Posterior cingulate gyrus (tissue), 11 donors: ENCODE measurements around the gene SGPP1.
A peak's percentile ranks its signal among the peaks of the same experiment; 100 is the strongest.
"Not testable (repeated sequence)": the region's sequence is repeated elsewhere in the genome, so short reads cannot be mapped to it uniquely, and the experiment has no call there.

Source experiments
- DNase-seq, 10 donors: peaks; one replicate each; pipeline versions ENCODE4 v3.0.0 to v3.0.0-alpha.2; 2020 to 2021; ENCODE audit warnings: mixed read lengths in 3 of 10
- intact Hi-C: fragments of 100-400 bp; cut with DNase I; formaldehyde crosslinking; loops from one replicate; pipeline ENCODE4 v1.15.1; 2023

SGPP1 gene

GRCh38 chr14:63727231-63727735, 582 bp downstream of the SGPP1 start:
- intact Hi-C loops: loop anchor here (1.0 to 5.0 kb wide), 2 partner anchors 85 to 184 kb away; partner anchors contain the start of genes PPP2R5E and WDR89
- DNase-seq: peak; percentile 17 to 90 (median 39)

GRCh38 chr14:63726499-63726898, 1.4 kb downstream of the SGPP1 start:
- no peak for DNase-seq

GRCh38 chr14:63725786-63726460, 1.9 kb downstream of the SGPP1 start:
- intact Hi-C loops: loop anchor here (5.0 kb wide), 1 partner anchor 84 kb away; the partner anchor contains the start of gene WDR89
- no peak for DNase-seq

More at GRCh38 chr14:63726499-63726898, 1.4 kb downstream of the SGPP1 start:
- intact Hi-C loops: loop anchor here (5.0 kb wide), 1 partner anchor 84 kb away; the partner anchor contains the start of gene WDR89

- intact Hi-C loops: no loop called here
- DNase-seq: no peak
Observed at GRCh38 chr14:63717702-63718101, 10.2 kb downstream of the SGPP1 start.

- intact Hi-C loops: no loop called here
- DNase-seq: no peak
Observed at GRCh38 chr14:63715360-63715759, 12.5 kb downstream of the SGPP1 start.

- intact Hi-C loops: no loop called here
- DNase-seq: no peak
Observed at GRCh38 chr14:63713764-63714163, 14.1 kb downstream of the SGPP1 start.

GRCh38 chr14:63713058-63713457, 14.8 kb downstream of the SGPP1 start:
- intact Hi-C loops: no loop called here
- no peak for DNase-seq

- DNase-seq: no peak
- intact Hi-C loops: no loop called here
Observed at GRCh38 chr14:63712123-63712522, 15.7 kb downstream of the SGPP1 start.

GRCh38 chr14:63710497-63710896, 17.4 kb downstream of the SGPP1 start:
- DNase-seq: no peak

GRCh38 chr14:63709589-63709988, 18.3 kb downstream of the SGPP1 start:
- intact Hi-C loops: no loop called here
- DNase-seq: no peak

More at GRCh38 chr14:63710497-63710896, 17.4 kb downstream of the SGPP1 start:
- intact Hi-C loops: no loop called here

GRCh38 chr14:63707216-63707615, 20.6 kb downstream of the SGPP1 start:
- intact Hi-C loops: no loop called here
- no peak for DNase-seq

GRCh38 chr14:63705561-63706070, 22.2 kb downstream of the SGPP1 start:
- intact Hi-C loops: no loop called here
- no peak for DNase-seq

GRCh38 chr14:63702530-63702929, 25.3 kb downstream of the SGPP1 start:
- intact Hi-C loops, DNase-seq: not testable (repeated sequence)

GRCh38 chr14:63701606-63702299, 26.1 kb downstream of the SGPP1 start:
- no peak for DNase-seq
- intact Hi-C loops: no loop called here

GRCh38 chr14:63692310-63693020, 35.4 kb downstream of the SGPP1 start:
- no peak for DNase-seq
- intact Hi-C loops: no loop called here

GRCh38 chr14:63689132-63689531, 38.7 kb downstream of the SGPP1 start:
- no peak for DNase-seq
- intact Hi-C loops: no loop called here

GRCh38 chr14:63686926-63687325, 40.9 kb downstream of the SGPP1 start:
- no peak for DNase-seq
- intact Hi-C loops: no loop called here

- DNase-seq: no peak
- intact Hi-C loops: no loop called here
Observed at GRCh38 chr14:63685401-63685800, 42.5 kb downstream of the SGPP1 start.

GRCh38 chr14:63682727-63683593, 44.9 kb downstream of the SGPP1 start:
- intact Hi-C loops: no loop called here
- no peak for DNase-seq

- DNase-seq: no peak
- intact Hi-C loops: no loop called here
Observed at GRCh38 chr14:63678536-63678935, 49.3 kb downstream of the SGPP1 start.
